COR-L47 (cell line): Measurements from ENCODE around the gene FOXP1.
A peak's percentile ranks its signal among the peaks of the same experiment; 100 is the strongest.

Source experiments
- DNase-seq: peaks from one replicate; lab custom pipeline; 2025; lab: John Stamatoyannopoulos, UW

The FOXP1 gene

GRCh38 chr3:71505767-71506350 lies 77.7 kb downstream of the FOXP1 start:
- no peak for DNase-seq

GRCh38 chr3:71504250-71505036 lies 79.1 kb downstream of the FOXP1 start:
- no peak for DNase-seq

GRCh38 chr3:71503525-71504249 lies 79.8 kb downstream of the FOXP1 start:
- no peak for DNase-seq

GRCh38 chr3:71502066-71502625 lies 81.4 kb downstream of the FOXP1 start:
- no peak for DNase-seq

GRCh38 chr3:71500696-71501095 lies 82.8 kb downstream of the FOXP1 start:
- no peak for DNase-seq

- DNase-seq, result no peak
Measured at GRCh38 chr3:71499227-71499876, 84.2 kb downstream of the FOXP1 start.

GRCh38 chr3:71498543-71498942 lies 85.0 kb downstream of the FOXP1 start:
- no peak for DNase-seq

- DNase-seq, result no peak
Measured at GRCh38 chr3:71497971-71498444, 85.5 kb downstream of the FOXP1 start.

GRCh38 chr3:71497367-71497897 lies 86.1 kb downstream of the FOXP1 start:
- no peak for DNase-seq

GRCh38 chr3:71495708-71496472 lies 87.6 kb downstream of the FOXP1 start:
- DNase-seq, result no peak

- DNase-seq, result no peak
Measured at GRCh38 chr3:71494212-71494611, 89.3 kb downstream of the FOXP1 start.

GRCh38 chr3:71492974-71493771 lies 90.4 kb downstream of the FOXP1 start:
- no peak for DNase-seq

GRCh38 chr3:71492566-71492965 lies 91.0 kb downstream of the FOXP1 start:
- DNase-seq, result no peak

- no peak for DNase-seq
Measured at GRCh38 chr3:71491154-71491752, 92.3 kb downstream of the FOXP1 start.

GRCh38 chr3:71490692-71491091 lies 92.8 kb downstream of the FOXP1 start:
- DNase-seq, result no peak

- no peak for DNase-seq
Measured at GRCh38 chr3:71489315-71489761, 94.2 kb downstream of the FOXP1 start.

GRCh38 chr3:71488882-71489281 lies 94.6 kb downstream of the FOXP1 start:
- no peak for DNase-seq

- peak; percentile 47 for DNase-seq
Measured at GRCh38 chr3:71488391-71488809, 95.1 kb downstream of the FOXP1 start.

- no peak for DNase-seq
Measured at GRCh38 chr3:71487418-71487817, 96.1 kb downstream of the FOXP1 start.

GRCh38 chr3:71486831-71487230 lies 96.7 kb downstream of the FOXP1 start:
- DNase-seq, result no peak
